ENCODE data around the gene RSRC1. TPM values are rescaled to one million over a fixed set of nuclear protein-coding genes. Genes with fewer than 3 reads are reported as not detected.

Gene RSRC1
- total and polyA plus RNA-seq, 2 of the 13 experiments (the other 11 are each of a cell fraction or from before 2014, with no cell fraction given) = 4.9 to 63.0 TPM

- no TSS peak for BruUV-seq (replicated peaks)
- TF ChIP-seq ZNF329 (CRISPR knock-in tag; IDR thresholded peaks at IDR 0.05; ENCODE audit: low read depth) (no peak), ZNF772 (CRISPR knock-in tag; IDR thresholded peaks at IDR 0.05) (no peak), ZNF770 (CRISPR knock-in tag; IDR thresholded peaks at IDR 0.05) (no peak), CSRNP2 (CRISPR knock-in tag; conservative IDR thresholded peaks at IDR 0.05; ENCODE audit: low read depth) (no peak), HMGXB3 (CRISPR knock-in tag; IDR thresholded peaks at IDR 0.05; ENCODE audit: borderline replicate concordance) (no peak), NFIC (IDR thresholded peaks at IDR 0.05; ENCODE audit: low read length) (no peak), CERS6 (CRISPR knock-in tag; IDR thresholded peaks at IDR 0.05) (no peak), IKZF4 (CRISPR knock-in tag; IDR thresholded peaks at IDR 0.05; ENCODE audit: borderline replicate concordance, low read depth, not compliant biosample characterization) (no peak), DZIP1 (CRISPR knock-in tag; IDR thresholded peaks at IDR 0.05) (no peak), ZNF780A (CRISPR knock-in tag; IDR thresholded peaks at IDR 0.05) (no peak), SP5 (CRISPR knock-in tag; IDR thresholded peaks at IDR 0.05; ENCODE audit: borderline replicate concordance, low read depth) (no peak), PPARG (CRISPR knock-in tag; conservative IDR thresholded peaks at IDR 0.05) (no peak), MATR3 (CRISPR knock-in tag; IDR thresholded peaks at IDR 0.05) (no peak)
Measured at GRCh38 chr3:158455406-158455805, 345.5 kb downstream of the RSRC1 start.

More at GRCh38 chr3:158455406-158455805, 345.5 kb downstream of the RSRC1 start:
- no peak overlapping the region for H3K27ac ChIP-seq (ENCODE audit: extremely low read length, insufficient read depth, low read length)
- H3K4me3 ChIP-seq (replicated peaks in 1 of 3; ENCODE audit: insufficient read depth in 1 of 3, low read depth in 2 of 3, low read length in 3 of 3) = no peak overlapping the region
- CTCF ChIA-PET (ENCODE audit: low intra/inter-chr PET ratio, low total read pairs) = no interaction called here
- DNase-seq (ENCODE audit: low spot score) (no peak), ATAC-seq (no peak), FAIRE-seq (no peak)
- in situ Hi-C loops (cut with HindIII; ENCODE audit: extremely low pct_ligation_motif_present, low pct_unique_long_range_greater_than_20kb) = no loop called here
- no peak overlapping the region for H3K9ac ChIP-seq (ENCODE audit: insufficient read depth, low read depth, low read length)
- no peak overlapping the region for H3K4me2 ChIP-seq (ENCODE audit: low read depth, low read length)
- H3K27me3 ChIP-seq (ENCODE audit: control insufficient read depth in 1 of 2, insufficient read depth in 2 of 2, low read length in 2 of 2) = no peaks in the 10 kb centered on the region
- 100% methylated on average over 4 of the region's 5 CpGs for WGBS (ENCODE audit: low lambda C conversion rate)
- no peak overlapping the region for H2AFZ ChIP-seq (ENCODE audit: low read length)
- POLR2A ChIA-PET = no interaction called here
- H3K9me3 ChIP-seq (ENCODE audit: low read length) = no peaks in the 10 kb centered on the region
- H3K79me2 ChIP-seq (ENCODE audit: insufficient read depth, low read length) = no peaks in the 10 kb centered on the region
- H3K36me3 ChIP-seq (replicated peaks in 1 of 2; ENCODE audit: control insufficient read depth in 1 of 2, insufficient read depth in 2 of 2, low read length in 2 of 2) = no peaks in the 10 kb centered on the region
- peaks cover 17% of the 10 kb centered on the region for H3K4me1 ChIP-seq (ENCODE audit: insufficient read depth, low read length)
- peaks cover 7% of the 10 kb centered on the region; the same call in 1 of the 2 replicates for H4K20me1 ChIP-seq (ENCODE audit: insufficient read depth, low read length)
- intact Hi-C loops (cut with micrococcal nuclease; ENCODE audit: unreplicated experiment) = no loop called here

Measured in HepG2 (cell line).